ENCODE data around the gene LIG1. TPM values are rescaled to one million over a fixed set of nuclear protein-coding genes. Genes with fewer than 3 reads are reported as not detected.

The LIG1 gene
- total RNA-seq, 1 donor from 2014 or later: 18.4 TPM

DNA sequence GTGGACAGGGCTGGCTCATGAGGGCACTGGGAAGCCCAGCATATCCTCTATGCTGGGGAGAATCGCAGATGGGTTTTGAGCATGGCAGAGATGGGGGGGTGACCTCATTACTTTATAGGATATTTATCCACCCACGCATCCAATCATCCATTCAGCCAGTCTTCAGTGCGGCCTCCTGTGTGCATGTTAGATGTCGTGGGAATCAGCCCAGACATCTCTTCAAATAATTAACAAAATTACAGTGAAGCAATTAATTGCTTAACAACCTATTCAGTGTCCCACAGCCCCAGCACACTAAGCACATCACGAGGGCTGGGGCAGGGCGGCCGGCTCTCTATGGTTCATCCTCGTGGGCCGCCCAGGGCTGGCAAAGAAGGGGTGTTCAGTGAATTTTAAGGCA is 21.6 kb downstream of the LIG1 start:
- Histone ChIP-seq H3K36me3 (peaks cover 43% of the 10 kb centered on the region), H3K9me3 (no peaks in the 10 kb centered on the region)
- TF ChIP-seq, protein P1, sequence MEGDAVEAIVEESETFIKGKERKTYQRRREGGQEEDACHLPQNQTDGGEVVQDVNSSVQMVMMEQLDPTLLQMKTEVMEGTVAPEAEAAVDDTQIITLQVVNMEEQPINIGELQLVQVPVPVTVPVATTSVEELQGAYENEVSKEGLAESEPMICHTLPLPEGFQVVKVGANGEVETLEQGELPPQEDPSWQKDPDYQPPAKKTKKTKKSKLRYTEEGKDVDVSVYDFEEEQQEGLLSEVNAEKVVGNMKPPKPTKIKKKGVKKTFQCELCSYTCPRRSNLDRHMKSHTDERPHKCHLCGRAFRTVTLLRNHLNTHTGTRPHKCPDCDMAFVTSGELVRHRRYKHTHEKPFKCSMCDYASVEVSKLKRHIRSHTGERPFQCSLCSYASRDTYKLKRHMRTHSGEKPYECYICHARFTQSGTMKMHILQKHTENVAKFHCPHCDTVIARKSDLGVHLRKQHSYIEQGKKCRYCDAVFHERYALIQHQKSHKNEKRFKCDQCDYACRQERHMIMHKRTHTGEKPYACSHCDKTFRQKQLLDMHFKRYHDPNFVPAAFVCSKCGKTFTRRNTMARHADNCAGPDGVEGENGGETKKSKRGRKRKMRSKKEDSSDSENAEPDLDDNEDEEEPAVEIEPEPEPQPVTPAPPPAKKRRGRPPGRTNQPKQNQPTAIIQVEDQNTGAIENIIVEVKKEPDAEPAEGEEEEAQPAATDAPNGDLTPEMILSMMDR (IDR thresholded peaks at IDR 0.05): no peak

DNA sequence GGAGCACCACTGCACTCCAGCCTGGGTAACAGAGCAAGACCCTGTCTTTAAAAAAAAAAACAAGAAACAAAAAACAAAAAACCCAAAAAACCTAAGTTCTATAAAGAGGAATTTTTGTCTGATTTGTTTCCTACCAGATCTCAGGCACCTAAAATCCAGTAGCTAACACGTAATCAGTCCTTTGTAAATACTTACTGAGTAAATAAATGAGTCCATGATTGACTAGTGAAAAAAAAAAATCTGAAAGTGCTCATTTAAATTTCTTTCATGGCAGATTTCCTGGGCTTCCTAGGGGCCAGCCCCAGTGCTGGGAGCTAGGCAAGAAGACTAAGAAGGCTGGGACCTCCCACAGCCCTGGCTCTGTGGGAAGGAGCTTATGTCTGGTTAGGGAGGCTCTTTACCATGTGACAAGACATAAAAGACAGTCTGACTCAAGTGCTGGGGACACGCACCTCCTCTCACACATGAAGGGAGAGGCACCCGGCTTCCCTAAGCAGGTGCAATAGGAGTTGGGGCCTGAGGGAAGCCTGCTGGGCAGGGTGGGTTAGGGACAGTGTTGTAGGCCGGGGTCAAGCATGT is 22.5 kb downstream of the LIG1 start:
- no peaks in the 10 kb centered on the region for H3K27me3 ChIP-seq (ENCODE audit: low read depth)
- no peak overlapping the region for H3K27ac ChIP-seq
- H3K9me3 ChIP-seq: no peaks in the 10 kb centered on the region
- no peak for ATAC-seq
- peaks cover 49% of the 10 kb centered on the region for H3K36me3 ChIP-seq
- intact Hi-C loops (cut with DNase I): no loop called here
- H3K4me3 ChIP-seq: no peak overlapping the region
- H3K4me1 ChIP-seq: no peaks in the 10 kb centered on the region
- DNase-seq: no peak
- TF ChIP-seq, protein P1 (IDR thresholded peaks at IDR 0.05): no peak

More for the DNA sequence above, 21.6 kb downstream of the LIG1 start:
- ATAC-seq (no peak), DNase-seq (no peak)
- no peak overlapping the region for H3K27ac ChIP-seq
- no peak overlapping the region for H3K4me3 ChIP-seq
- H3K27me3 ChIP-seq (ENCODE audit: low read depth): no peaks in the 10 kb centered on the region
- intact Hi-C loops (cut with DNase I): no loop called here
- no peaks in the 10 kb centered on the region for H3K4me1 ChIP-seq

DNA sequence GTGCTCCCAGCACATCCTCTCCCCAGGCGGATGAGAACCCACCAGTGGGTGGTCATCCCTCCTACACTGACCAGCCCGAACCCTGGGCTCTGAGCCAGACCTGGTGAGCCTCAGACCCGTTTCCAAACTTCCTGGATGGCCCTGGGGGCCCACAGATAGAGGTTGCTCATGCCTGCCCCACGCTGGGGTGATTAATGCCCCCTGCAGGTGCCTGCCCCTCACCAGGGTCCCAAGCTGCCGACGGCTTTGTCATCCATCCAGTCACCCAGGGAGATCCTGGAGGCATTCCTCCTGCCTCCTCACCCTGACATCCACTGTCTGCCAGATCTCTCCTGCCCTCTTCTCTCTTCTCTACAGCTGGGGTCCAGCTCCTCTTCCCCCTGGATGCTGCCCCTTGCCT is 31.1 kb downstream of the LIG1 start:
- TF ChIP-seq, protein P1 (IDR thresholded peaks at IDR 0.05): no peak
- H3K4me3 ChIP-seq: no peak overlapping the region
- intact Hi-C loops (cut with DNase I): no loop called here

DNA sequence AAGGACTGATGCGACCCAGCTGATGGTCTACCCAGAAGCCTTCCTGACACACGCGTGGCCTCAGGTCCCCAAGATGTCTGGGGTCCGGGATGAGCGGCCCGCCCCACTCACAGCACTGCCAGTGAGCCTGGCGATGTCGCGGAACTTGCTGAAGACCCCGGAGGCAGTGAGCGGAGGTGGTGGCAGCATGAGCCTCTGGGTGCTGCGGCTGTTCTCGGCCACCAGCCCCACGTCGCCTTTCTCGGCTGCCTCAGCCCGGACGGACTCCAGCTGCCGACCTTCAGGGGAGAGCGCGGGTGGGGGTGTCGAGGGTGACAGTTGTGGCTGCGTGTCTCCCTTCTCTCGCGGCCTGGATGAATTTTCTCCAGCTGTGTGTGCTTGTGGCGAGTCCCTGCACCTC is 32.7 kb downstream of the LIG1 start:
- ATAC-seq (no peak), DNase-seq (no peak)
- H3K9me3 ChIP-seq: no peaks in the 10 kb centered on the region
- intact Hi-C loops (cut with DNase I): no loop called here
- TF ChIP-seq, protein P1 (IDR thresholded peaks at IDR 0.05): no peak
- no peak overlapping the region for H3K4me3 ChIP-seq
- H3K27ac ChIP-seq: no peak overlapping the region
- no peaks in the 10 kb centered on the region for H3K27me3 ChIP-seq (ENCODE audit: low read depth)
- no peaks in the 10 kb centered on the region for H3K4me1 ChIP-seq
- no peaks in the 10 kb centered on the region for H3K36me3 ChIP-seq

More for the DNA sequence above, 31.1 kb downstream of the LIG1 start:
- Histone ChIP-seq H3K4me1 (no peaks in the 10 kb centered on the region), H3K36me3 (peaks cover 8% of the 10 kb centered on the region), H3K9me3 (no peaks in the 10 kb centered on the region), H3K27me3 (ENCODE audit: low read depth) (no peaks in the 10 kb centered on the region), H3K27ac (no peak overlapping the region)
- ATAC-seq (no peak), DNase-seq (no peak)

DNA sequence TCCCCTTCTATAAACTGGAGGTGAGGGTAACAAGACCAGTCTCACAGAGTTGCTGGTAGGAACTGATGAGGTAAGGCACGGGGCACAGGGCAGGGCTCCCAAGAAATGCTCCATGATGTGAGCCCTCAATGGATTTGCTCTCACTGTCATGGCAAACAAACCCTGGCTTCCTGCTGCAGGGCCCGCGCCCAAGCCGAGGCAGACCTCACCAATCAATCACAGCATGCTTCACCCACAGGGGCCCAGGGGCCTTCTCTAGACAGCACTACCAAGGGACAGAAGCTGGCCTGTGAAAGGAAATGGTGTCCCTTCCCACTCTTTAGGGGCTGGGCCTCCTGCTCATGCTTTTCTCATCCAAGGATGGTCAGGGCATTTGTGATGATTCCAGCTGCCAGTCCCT is 33.6 kb downstream of the LIG1 start:
- H3K36me3 ChIP-seq: no peaks in the 10 kb centered on the region
- no peak overlapping the region for H3K27ac ChIP-seq
- intact Hi-C loops (cut with DNase I): no loop called here
- no peaks in the 10 kb centered on the region for H3K27me3 ChIP-seq (ENCODE audit: low read depth)
- ATAC-seq (no peak), DNase-seq (no peak)
- no peaks in the 10 kb centered on the region for H3K4me1 ChIP-seq
- H3K4me3 ChIP-seq: no peak overlapping the region
- no peaks in the 10 kb centered on the region for H3K9me3 ChIP-seq
- TF ChIP-seq, protein P1 (IDR thresholded peaks at IDR 0.05): no peak
